ENCODE results near the gene RSBN1.
"Not testable (repeated sequence)": the region's sequence is repeated elsewhere in the genome, so short reads cannot be mapped to it uniquely, and the experiment has no call there.

Gene RSBN1

DNA sequence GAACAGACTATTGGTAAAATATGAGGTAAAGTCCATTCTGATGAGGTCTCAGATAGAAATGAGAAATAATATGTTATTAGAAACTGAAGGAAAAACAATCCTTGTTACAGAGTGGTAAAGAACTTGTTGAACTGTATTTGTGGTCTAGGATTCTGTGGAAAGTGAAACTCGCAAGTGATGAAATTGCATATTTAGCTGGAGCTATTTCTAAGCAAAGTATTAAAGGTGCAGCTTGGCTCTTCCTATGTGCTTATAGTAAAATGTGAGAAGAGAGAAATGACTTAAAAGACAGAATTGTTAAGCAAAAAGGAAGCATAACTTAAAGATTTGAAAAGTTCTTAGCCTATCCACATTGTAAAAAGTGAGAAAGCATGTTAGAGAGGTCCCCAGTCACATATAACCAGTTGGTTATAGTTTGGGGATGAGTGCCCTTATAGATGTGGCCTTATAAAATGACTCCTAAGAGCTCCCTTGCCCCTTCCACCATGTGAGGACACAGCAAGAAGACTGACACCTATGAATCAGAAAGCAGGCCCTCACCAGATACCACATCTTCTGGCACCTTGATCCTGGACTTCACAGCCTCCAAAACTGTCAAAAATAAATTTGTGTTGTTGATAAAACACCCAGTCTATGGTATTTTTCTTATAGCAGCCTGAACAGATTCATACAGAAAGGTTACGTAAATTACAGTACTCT lies 77.8 kb downstream of the RSBN1 start:
- TF ChIP-seq CTCF (conservative IDR thresholded peaks at IDR 0.05; ENCODE audit: control insufficient read depth, insufficient read depth, low read depth, low read length), result no peak
- DNase-seq (ENCODE audit: low read depth), result no peak
- no peak overlapping the region for H3K4me3 ChIP-seq (ENCODE audit: control insufficient read depth, low read depth, low read length)

DNA sequence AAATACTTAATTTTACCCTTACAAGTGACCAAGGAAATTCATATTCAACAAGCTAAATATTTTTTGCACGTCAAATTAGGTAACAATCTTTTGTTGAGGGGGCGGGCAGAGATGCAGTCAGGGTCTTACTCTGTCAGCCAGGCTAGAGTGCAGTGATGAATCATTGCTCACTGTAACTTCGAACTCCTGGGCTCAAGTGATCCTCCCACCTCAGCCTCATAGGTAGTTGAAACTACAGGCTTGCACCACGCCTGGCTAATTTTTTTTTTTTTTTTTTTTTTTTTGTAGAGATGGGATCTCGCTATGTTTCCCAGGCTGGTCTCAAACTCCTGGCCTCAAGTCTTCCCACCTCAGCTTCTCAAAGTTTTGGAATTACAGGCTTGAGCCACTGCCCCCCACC lies 79.5 kb downstream of the RSBN1 start:
- H3K4me3 ChIP-seq (ENCODE audit: control insufficient read depth, low read depth, low read length), result no peak overlapping the region
- no peak for TF ChIP-seq CTCF (conservative IDR thresholded peaks at IDR 0.05; ENCODE audit: control insufficient read depth, insufficient read depth, low read depth, low read length)
- no peak for DNase-seq (ENCODE audit: low read depth)

DNA sequence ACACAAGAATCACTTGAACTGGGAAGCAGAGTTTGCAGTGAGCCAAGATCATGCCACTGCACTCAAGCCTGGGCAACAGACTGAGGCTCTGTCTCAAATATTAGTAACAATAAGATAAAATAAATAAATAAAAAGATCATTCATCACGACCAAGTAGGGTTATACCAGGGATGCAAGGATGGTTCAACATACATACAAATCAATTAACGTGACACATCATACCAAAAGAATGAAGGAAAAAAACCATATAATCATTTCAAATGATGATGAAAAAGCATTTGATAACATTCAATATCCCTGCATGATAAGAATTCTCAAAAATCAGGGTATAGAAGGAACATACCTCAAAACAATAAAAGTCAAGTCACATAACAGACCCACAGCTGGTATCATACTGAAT lies 91.3 kb downstream of the RSBN1 start:
- TF ChIP-seq CTCF (conservative IDR thresholded peaks at IDR 0.05; ENCODE audit: control insufficient read depth, insufficient read depth, low read depth, low read length), result no peak
- DNase-seq (ENCODE audit: low read depth), result no peak
- no peak overlapping the region for H3K4me3 ChIP-seq (ENCODE audit: control insufficient read depth, low read depth, low read length)

DNA sequence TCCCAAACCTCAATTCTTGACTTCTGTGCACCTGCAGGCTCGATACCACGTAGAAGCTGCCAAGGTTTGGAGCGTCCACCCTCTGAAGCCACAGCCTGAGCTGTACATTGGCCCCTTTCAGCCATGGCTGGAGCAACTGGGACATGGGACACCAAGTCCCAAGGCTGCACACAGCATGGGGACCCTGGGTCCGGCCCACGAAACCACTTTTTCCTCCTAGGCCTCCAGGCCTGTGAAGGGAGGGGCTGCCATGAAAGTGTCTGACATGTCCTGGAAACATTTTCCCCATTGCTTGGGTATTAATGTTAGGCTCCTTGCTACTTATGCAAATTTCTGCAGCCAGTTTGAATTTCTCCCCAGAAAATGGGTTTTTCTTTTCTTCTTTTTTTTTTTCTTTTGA lies 93.7 kb downstream of the RSBN1 start:
- not testable (repeated sequence) for H3K4me3 ChIP-seq (ENCODE audit: control insufficient read depth, low read depth, low read length); DNase-seq (ENCODE audit: low read depth)

- H3K4me3 ChIP-seq (ENCODE audit: control insufficient read depth, low read depth, low read length); DNase-seq (ENCODE audit: low read depth): not testable (repeated sequence)
Observed at GRCh38 chr1:113717506-113717905, 94.8 kb downstream of the RSBN1 start.

- DNase-seq (ENCODE audit: low read depth), result peak; percentile 3
- H3K4me3 ChIP-seq (ENCODE audit: control insufficient read depth, low read depth, low read length), result no peak overlapping the region
- peak; percentile 1 for TF ChIP-seq CTCF (conservative IDR thresholded peaks at IDR 0.05; ENCODE audit: control insufficient read depth, insufficient read depth, low read depth, low read length)
Observed at GRCh38 chr1:113714606-113715269, 97.5 kb downstream of the RSBN1 start.

Measured in fibroblast of mammary gland (primary cell).